HEK293 (cell line): Measurements from ENCODE around the gene GNA12.

ENCODE experiments used
- CTCF ChIP-seq: fragments of 450-650 bp; formaldehyde crosslinking; IDR thresholded peaks from 2 replicates; pipeline ENCODE4 v1.5.1; 2016; ENCODE audit warnings: missing biosample characterization, missing genetic modification characterization
- KLF10 ChIP-seq: fragments of 450-650 bp; IDR thresholded peaks from 2 replicates; pipeline ENCODE4 v1.5.1; 2018; ENCODE audit warnings: missing biosample characterization, mild to moderate bottlenecking, missing genetic modification characterization
- PRDM10 ChIP-seq: fragments of 450-650 bp; formaldehyde crosslinking; IDR thresholded peaks from 2 replicates; pipeline ENCODE4 v1.5.1; 2016; ENCODE audit warnings: missing biosample characterization, missing genetic modification characterization
- SCRT1 ChIP-seq: fragments of 450-650 bp; formaldehyde crosslinking; IDR thresholded peaks from 2 replicates; pipeline ENCODE4 v1.5.1; 2016; ENCODE audit warnings: missing biosample characterization, missing genetic modification characterization, borderline replicate concordance
- SCRT2 ChIP-seq: fragments of 450-650 bp; formaldehyde crosslinking; IDR thresholded peaks from 2 replicates; pipeline ENCODE4 v1.5.1; 2016; ENCODE audit warnings: missing biosample characterization, missing genetic modification characterization
- SP7 ChIP-seq: fragments of 450-650 bp; formaldehyde crosslinking; IDR thresholded peaks from 2 replicates; pipeline ENCODE4 v1.5.1; 2016; ENCODE audit warnings: missing biosample characterization, missing genetic modification characterization
- TRIM28 ChIP-seq: IDR thresholded peaks from 2 replicates; pipeline ENCODE4 v1.6.1; 2011; ENCODE audit warnings: low read length, control low read depth, borderline replicate concordance
- WT1 ChIP-seq: fragments of 450-650 bp; formaldehyde crosslinking; IDR thresholded peaks from 2 replicates; pipeline ENCODE4 v1.5.1; 2016; ENCODE audit warnings: missing biosample characterization, missing genetic modification characterization
- ZFP69B ChIP-seq: fragments of 450-650 bp; formaldehyde crosslinking; IDR thresholded peaks from 2 replicates; pipeline ENCODE4 v1.5.1; 2016; ENCODE audit warnings: missing biosample characterization, missing genetic modification characterization
- ZNF184 ChIP-seq: fragments of 450-650 bp; IDR thresholded peaks from 2 replicates; pipeline ENCODE4 v1.5.1; 2018; ENCODE audit warnings: missing biosample characterization, mild to moderate bottlenecking, missing genetic modification characterization
- ZNF24 ChIP-seq: fragments of 450-650 bp; formaldehyde crosslinking; IDR thresholded peaks from 2 replicates; pipeline ENCODE4 v1.5.1; 2016; ENCODE audit warnings: missing biosample characterization, missing genetic modification characterization
- ZNF274 ChIP-seq, 2 experiments: fragments of 200-500 bp in 1 of 2; fragments of 450-650 bp in 1 of 2; sonication (Bioruptor generic) in 1 of 2; formaldehyde crosslinking in 1 of 2; IDR thresholded peaks; 2 replicates each; pipeline versions ENCODE4 v1.5.1 to v1.6.1; 2014 to 2016; ENCODE audit warnings: borderline replicate concordance in 1 of 2, inconsistent platforms in 1 of 2, low read length in 1 of 2, missing biosample characterization in 1 of 2, missing genetic modification characterization in 1 of 2
- ZNF311 ChIP-seq: fragments of 450-650 bp; formaldehyde crosslinking; IDR thresholded peaks from 2 replicates; pipeline ENCODE4 v1.5.1; 2017; ENCODE audit warnings: missing biosample characterization, missing genetic modification characterization, borderline replicate concordance
- ZNF341 ChIP-seq: fragments of 450-650 bp; formaldehyde crosslinking; IDR thresholded peaks from 2 replicates; pipeline ENCODE4; 2016; ENCODE audit warnings: low read depth, missing biosample characterization, missing genetic modification characterization
- ZNF366 ChIP-seq: fragments of 450-650 bp; formaldehyde crosslinking; conservative IDR thresholded peaks from 2 replicates; pipeline ENCODE4 v1.5.1; 2016; ENCODE audit warnings: missing biosample characterization, missing genetic modification characterization
- ZNF394 ChIP-seq: fragments of 450-650 bp; formaldehyde crosslinking; IDR thresholded peaks from 2 replicates; pipeline ENCODE4 v1.5.1; 2016; ENCODE audit warnings: missing biosample characterization, missing genetic modification characterization, mild to moderate bottlenecking, moderate library complexity, borderline replicate concordance
- ZNF398 ChIP-seq: fragments of 450-650 bp; formaldehyde crosslinking; IDR thresholded peaks from 2 replicates; pipeline ENCODE4 v1.5.1; 2017; ENCODE audit warnings: missing biosample characterization, missing genetic modification characterization
- ZNF549 ChIP-seq: fragments of 450-650 bp; IDR thresholded peaks from 2 replicates; pipeline ENCODE4 v1.5.1; 2018; ENCODE audit warnings: missing biosample characterization, missing genetic modification characterization, mild to moderate bottlenecking, inconsistent platforms, moderate library complexity
- ZNF621 ChIP-seq: fragments of 450-650 bp; formaldehyde crosslinking; IDR thresholded peaks from 2 replicates; pipeline ENCODE4 v1.5.1; 2017; ENCODE audit warnings: missing biosample characterization, missing genetic modification characterization
- ZNF660 ChIP-seq: fragments of 450-650 bp; IDR thresholded peaks from 2 replicates; pipeline ENCODE4 v1.5.1; 2018; ENCODE audit warnings: missing biosample characterization, mild to moderate bottlenecking, missing genetic modification characterization
- ZNF664 ChIP-seq: fragments of 450-650 bp; formaldehyde crosslinking; IDR thresholded peaks from 2 replicates; pipeline ENCODE4 v1.5.1; 2016; ENCODE audit warnings: missing biosample characterization, missing genetic modification characterization
- ZNF843 ChIP-seq: fragments of 450-650 bp; formaldehyde crosslinking; IDR thresholded peaks from 2 replicates; pipeline ENCODE4 v1.5.1; 2016; ENCODE audit warnings: missing biosample characterization, missing genetic modification characterization
- ZSCAN16 ChIP-seq: fragments of 450-650 bp; formaldehyde crosslinking; IDR thresholded peaks from 2 replicates; pipeline ENCODE4 v1.5.1; 2016; ENCODE audit warnings: missing biosample characterization, missing genetic modification characterization
- ZXDB ChIP-seq: fragments of 450-650 bp; formaldehyde crosslinking; IDR thresholded peaks from 2 replicates; pipeline ENCODE4 v1.5.1; 2016; ENCODE audit warnings: missing biosample characterization, missing genetic modification characterization
- TF ChIP-seq, protein P1 (sequence below): fragments of 450-650 bp; formaldehyde crosslinking; IDR thresholded peaks from 2 replicates; pipeline ENCODE4 v1.5.1; 2017; ENCODE audit warnings: missing biosample characterization, missing genetic modification characterization
- TF ChIP-seq, protein P2 (sequence below): fragments of 450-650 bp; formaldehyde crosslinking; optimal IDR thresholded peaks from 2 replicates; pipeline ENCODE3; 2016; ENCODE audit warnings: missing biosample characterization, mild to moderate bottlenecking, missing genetic modification characterization
- TF ChIP-seq, protein P3 (sequence below): fragments of 450-650 bp; formaldehyde crosslinking; IDR thresholded peaks from 2 replicates; pipeline ENCODE4 v1.5.1; 2016; ENCODE audit warnings: missing biosample characterization, missing genetic modification characterization

Gene GNA12

GRCh38 chr7:2757904-2758672 is 86.0 kb downstream of the GNA12 start (continued):
- TF ChIP-seq ZNF184 (tag by site-specific recombination) (peak; percentile 60; the same call in 1 of the 2 replicates), SP7 (tag by site-specific recombination) (peak; percentile 71), ZNF24 (tag by site-specific recombination) (peak; percentile 72), PRDM10 (tag by site-specific recombination) (0 out of 2 replicates have a peak, but pooled peaks have one; percentile 4), ZNF398 (tag by site-specific recombination) (0 out of 2 replicates have a peak, but pooled peaks have one; percentile 49), ZNF664 (no peak), ZNF366 (peak; percentile 80), SCRT2 (tag by site-specific recombination) (peak; percentile 98), ZXDB (tag by site-specific recombination) (peak; percentile 50; the same call in 1 of the 2 replicates), ZSCAN16 (peak; percentile 99), WT1 (tag by site-specific recombination) (peak; percentile 72), ZNF660 (tag by site-specific recombination) (peak; percentile 84), ZFP69B (0 out of 2 replicates have a peak, but pooled peaks have one; percentile 34), TRIM28 (peak; percentile 66), ZNF341 (tag by site-specific recombination) (peak; percentile 80), CTCF (no peak), ZNF549 (tag by site-specific recombination) (peak; percentile 83), ZNF274 (IDR thresholded peaks at IDR 0.05; ENCODE audit: low read length) (no peak), ZNF274 (tag by site-specific recombination; IDR thresholded peaks at IDR 0.05; ENCODE audit: borderline replicate concordance) (no peak), ZNF311 (no peak), KLF10 (tag by site-specific recombination) (peak; percentile 65), ZNF621 (tag by site-specific recombination) (no peak), SCRT1 (tag by site-specific recombination) (peak; percentile 90), ZNF394 (tag by site-specific recombination) (peak; percentile 43; the same call in 1 of the 2 replicates), ZNF843 (tag by site-specific recombination) (peak; percentile 42; the same call in 1 of the 2 replicates)
- TF ChIP-seq, protein P1, sequence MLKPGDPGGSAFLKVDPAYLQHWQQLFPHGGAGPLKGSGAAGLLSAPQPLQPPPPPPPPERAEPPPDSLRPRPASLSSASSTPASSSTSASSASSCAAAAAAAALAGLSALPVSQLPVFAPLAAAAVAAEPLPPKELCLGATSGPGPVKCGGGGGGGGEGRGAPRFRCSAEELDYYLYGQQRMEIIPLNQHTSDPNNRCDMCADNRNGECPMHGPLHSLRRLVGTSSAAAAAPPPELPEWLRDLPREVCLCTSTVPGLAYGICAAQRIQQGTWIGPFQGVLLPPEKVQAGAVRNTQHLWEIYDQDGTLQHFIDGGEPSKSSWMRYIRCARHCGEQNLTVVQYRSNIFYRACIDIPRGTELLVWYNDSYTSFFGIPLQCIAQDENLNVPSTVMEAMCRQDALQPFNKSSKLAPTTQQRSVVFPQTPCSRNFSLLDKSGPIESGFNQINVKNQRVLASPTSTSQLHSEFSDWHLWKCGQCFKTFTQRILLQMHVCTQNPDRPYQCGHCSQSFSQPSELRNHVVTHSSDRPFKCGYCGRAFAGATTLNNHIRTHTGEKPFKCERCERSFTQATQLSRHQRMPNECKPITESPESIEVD (tag by site-specific recombination), result peak; percentile 89
- TF ChIP-seq, protein P2, sequence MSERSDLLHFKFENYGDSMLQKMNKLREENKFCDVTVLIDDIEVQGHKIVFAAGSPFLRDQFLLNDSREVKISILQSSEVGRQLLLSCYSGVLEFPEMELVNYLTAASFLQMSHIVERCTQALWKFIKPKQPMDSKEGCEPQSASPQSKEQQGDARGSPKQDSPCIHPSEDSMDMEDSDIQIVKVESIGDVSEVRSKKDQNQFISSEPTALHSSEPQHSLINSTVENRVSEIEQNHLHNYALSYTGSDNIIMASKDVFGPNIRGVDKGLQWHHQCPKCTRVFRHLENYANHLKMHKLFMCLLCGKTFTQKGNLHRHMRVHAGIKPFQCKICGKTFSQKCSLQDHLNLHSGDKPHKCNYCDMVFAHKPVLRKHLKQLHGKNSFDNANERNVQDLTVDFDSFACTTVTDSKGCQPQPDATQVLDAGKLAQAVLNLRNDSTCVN (tag by site-specific recombination), result peak; percentile 9
- TF ChIP-seq, protein P3, sequence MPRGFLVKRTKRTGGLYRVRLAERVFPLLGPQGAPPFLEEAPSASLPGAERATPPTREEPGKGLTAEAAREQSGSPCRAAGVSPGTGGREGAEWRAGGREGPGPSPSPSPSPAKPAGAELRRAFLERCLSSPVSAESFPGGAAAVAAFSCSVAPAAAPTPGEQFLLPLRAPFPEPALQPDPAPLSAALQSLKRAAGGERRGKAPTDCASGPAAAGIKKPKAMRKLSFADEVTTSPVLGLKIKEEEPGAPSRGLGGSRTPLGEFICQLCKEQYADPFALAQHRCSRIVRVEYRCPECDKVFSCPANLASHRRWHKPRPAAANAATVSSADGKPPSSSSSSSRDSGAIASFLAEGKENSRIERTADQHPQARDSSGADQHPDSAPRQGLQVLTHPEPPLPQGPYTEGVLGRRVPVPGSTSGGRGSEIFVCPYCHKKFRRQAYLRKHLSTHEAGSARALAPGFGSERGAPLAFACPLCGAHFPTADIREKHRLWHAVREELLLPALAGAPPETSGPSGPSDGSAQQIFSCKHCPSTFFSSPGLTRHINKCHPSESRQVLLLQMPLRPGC, result peak; percentile 58; the same call in 1 of the 2 replicates
